ENCODE results near the gene RNF11. TPM values are rescaled to one million over a fixed set of nuclear protein-coding genes. Genes with fewer than 3 reads are reported as not detected.

RNF11 gene
- total RNA-seq, 1 experiment from 2014 or later: 67.5 TPM

GRCh38 chr1:51252366-51252765 is 16.3 kb downstream of the RNF11 start:
- DNase-seq (ENCODE audit: low spot score): no peak
- H3K36me3 ChIP-seq (ENCODE audit: insufficient read depth, low read length, poor library complexity, severe bottlenecking): no peaks in the 10 kb centered on the region
- no peaks in the 10 kb centered on the region for H3K27me3 ChIP-seq (replicated peaks; ENCODE audit: insufficient read depth, low read depth, low read length, poor library complexity)
- no peak for TF ChIP-seq EZH2 (IDR thresholded peaks at IDR 0.05; ENCODE audit: borderline replicate concordance, low read depth, low read length, poor library complexity, severe bottlenecking)
- TF ChIP-seq, protein P1, sequence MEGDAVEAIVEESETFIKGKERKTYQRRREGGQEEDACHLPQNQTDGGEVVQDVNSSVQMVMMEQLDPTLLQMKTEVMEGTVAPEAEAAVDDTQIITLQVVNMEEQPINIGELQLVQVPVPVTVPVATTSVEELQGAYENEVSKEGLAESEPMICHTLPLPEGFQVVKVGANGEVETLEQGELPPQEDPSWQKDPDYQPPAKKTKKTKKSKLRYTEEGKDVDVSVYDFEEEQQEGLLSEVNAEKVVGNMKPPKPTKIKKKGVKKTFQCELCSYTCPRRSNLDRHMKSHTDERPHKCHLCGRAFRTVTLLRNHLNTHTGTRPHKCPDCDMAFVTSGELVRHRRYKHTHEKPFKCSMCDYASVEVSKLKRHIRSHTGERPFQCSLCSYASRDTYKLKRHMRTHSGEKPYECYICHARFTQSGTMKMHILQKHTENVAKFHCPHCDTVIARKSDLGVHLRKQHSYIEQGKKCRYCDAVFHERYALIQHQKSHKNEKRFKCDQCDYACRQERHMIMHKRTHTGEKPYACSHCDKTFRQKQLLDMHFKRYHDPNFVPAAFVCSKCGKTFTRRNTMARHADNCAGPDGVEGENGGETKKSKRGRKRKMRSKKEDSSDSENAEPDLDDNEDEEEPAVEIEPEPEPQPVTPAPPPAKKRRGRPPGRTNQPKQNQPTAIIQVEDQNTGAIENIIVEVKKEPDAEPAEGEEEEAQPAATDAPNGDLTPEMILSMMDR (conservative IDR thresholded peaks at IDR 0.05; ENCODE audit: low read depth, low read length): no peak
- POLR2A ChIA-PET (ENCODE audit: low non-redundant PET): no interaction called here
- H3K4me3 ChIP-seq (ENCODE audit: low read depth, low read length, poor library complexity, severe bottlenecking): no peak overlapping the region
- H3K27ac ChIP-seq (ENCODE audit: low read depth, low read length, poor library complexity, severe bottlenecking): no peak overlapping the region
- CTCF ChIA-PET: no interaction called here
- no peaks in the 10 kb centered on the region for H3K4me1 ChIP-seq (ENCODE audit: insufficient read depth, low read length, poor library complexity, severe bottlenecking)
- no TSS peak for BruUV-seq (replicated peaks)
- no peaks in the 10 kb centered on the region for H3K9me3 ChIP-seq (ENCODE audit: low read depth, low read length, poor library complexity, severe bottlenecking)
- intact Hi-C loops (cut with micrococcal nuclease; ENCODE audit: unreplicated experiment): no loop called here

DNA sequence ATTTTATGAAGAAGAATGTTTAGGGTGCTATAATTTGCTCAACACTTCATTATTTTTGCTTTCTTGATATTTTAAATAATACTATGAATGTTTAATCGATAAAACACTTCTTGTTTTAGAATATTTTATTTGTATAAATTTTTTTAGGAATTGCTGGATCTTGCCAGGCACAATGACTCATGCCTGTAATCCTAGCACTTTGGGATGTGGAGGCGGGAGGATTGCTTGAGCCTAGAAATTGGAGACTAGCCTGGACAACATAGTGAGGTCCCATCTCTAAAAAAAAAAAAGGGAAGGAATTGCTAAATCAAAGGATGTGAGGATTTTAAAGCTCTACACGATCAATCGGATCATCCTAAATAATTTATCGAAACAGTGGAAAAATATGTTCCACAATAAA is 17.6 kb downstream of the RNF11 start:
- peaks cover 5% of the 10 kb centered on the region for H3K4me1 ChIP-seq (ENCODE audit: insufficient read depth, low read length, poor library complexity, severe bottlenecking)
- intact Hi-C loops (cut with micrococcal nuclease; ENCODE audit: unreplicated experiment): no loop called here
- H3K36me3 ChIP-seq (ENCODE audit: insufficient read depth, low read length, poor library complexity, severe bottlenecking): no peaks in the 10 kb centered on the region
- BruUV-seq (replicated peaks): no TSS peak
- no peaks in the 10 kb centered on the region for H3K27me3 ChIP-seq (replicated peaks; ENCODE audit: insufficient read depth, low read depth, low read length, poor library complexity)
- DNase-seq (ENCODE audit: low spot score): no peak
- H3K4me3 ChIP-seq (ENCODE audit: low read depth, low read length, poor library complexity, severe bottlenecking): no peak overlapping the region
- POLR2A ChIA-PET (ENCODE audit: low non-redundant PET): no interaction called here
- H3K27ac ChIP-seq (ENCODE audit: low read depth, low read length, poor library complexity, severe bottlenecking): no peak overlapping the region
- CTCF ChIA-PET: no interaction called here
- TF ChIP-seq EZH2 (IDR thresholded peaks at IDR 0.05; ENCODE audit: borderline replicate concordance, low read depth, low read length, poor library complexity, severe bottlenecking): no peak
- TF ChIP-seq, protein P1 (conservative IDR thresholded peaks at IDR 0.05; ENCODE audit: low read depth, low read length): no peak
- H3K9me3 ChIP-seq (ENCODE audit: low read depth, low read length, poor library complexity, severe bottlenecking): no peaks in the 10 kb centered on the region

- POLR2A ChIA-PET (ENCODE audit: low non-redundant PET): no interaction called here
Measured at GRCh38 chr1:51255331-51255730, 19.3 kb downstream of the RNF11 start.

More at GRCh38 chr1:51255331-51255730, 19.3 kb downstream of the RNF11 start:
- H3K27me3 ChIP-seq (replicated peaks; ENCODE audit: insufficient read depth, low read depth, low read length, poor library complexity): no peaks in the 10 kb centered on the region
- no peaks in the 10 kb centered on the region for H3K9me3 ChIP-seq (ENCODE audit: low read depth, low read length, poor library complexity, severe bottlenecking)
- CTCF ChIA-PET: interaction anchor here (0.5 kb wide), 1 partner anchor 377 kb away, joined by 3 read pairs; no protein-coding TSS in a partner anchor
- H3K27ac ChIP-seq (ENCODE audit: low read depth, low read length, poor library complexity, severe bottlenecking): no peak overlapping the region
- H3K4me3 ChIP-seq (ENCODE audit: low read depth, low read length, poor library complexity, severe bottlenecking): no peak overlapping the region
- TF ChIP-seq, protein P1 (conservative IDR thresholded peaks at IDR 0.05; ENCODE audit: low read depth, low read length): no peak
- no peak for TF ChIP-seq EZH2 (IDR thresholded peaks at IDR 0.05; ENCODE audit: borderline replicate concordance, low read depth, low read length, poor library complexity, severe bottlenecking)
- peaks cover 16% of the 10 kb centered on the region for H3K4me1 ChIP-seq (ENCODE audit: insufficient read depth, low read length, poor library complexity, severe bottlenecking)
- no TSS peak for BruUV-seq (replicated peaks)
- intact Hi-C loops (cut with micrococcal nuclease; ENCODE audit: unreplicated experiment): no loop called here
- H3K36me3 ChIP-seq (ENCODE audit: insufficient read depth, low read length, poor library complexity, severe bottlenecking): no peaks in the 10 kb centered on the region
- DNase-seq (ENCODE audit: low spot score): no peak
